Measurements from ENCODE around the gene CPNE7. TPM values are rescaled to one million over a fixed set of nuclear protein-coding genes. Genes with fewer than 3 reads are reported as not detected.

The CPNE7 gene
- total and polyA plus RNA-seq, 2 of the 13 experiments (the other 11 are each of a cell fraction or from before 2014, with no cell fraction given) = 0.59 TPM; not detected in 1

DNA sequence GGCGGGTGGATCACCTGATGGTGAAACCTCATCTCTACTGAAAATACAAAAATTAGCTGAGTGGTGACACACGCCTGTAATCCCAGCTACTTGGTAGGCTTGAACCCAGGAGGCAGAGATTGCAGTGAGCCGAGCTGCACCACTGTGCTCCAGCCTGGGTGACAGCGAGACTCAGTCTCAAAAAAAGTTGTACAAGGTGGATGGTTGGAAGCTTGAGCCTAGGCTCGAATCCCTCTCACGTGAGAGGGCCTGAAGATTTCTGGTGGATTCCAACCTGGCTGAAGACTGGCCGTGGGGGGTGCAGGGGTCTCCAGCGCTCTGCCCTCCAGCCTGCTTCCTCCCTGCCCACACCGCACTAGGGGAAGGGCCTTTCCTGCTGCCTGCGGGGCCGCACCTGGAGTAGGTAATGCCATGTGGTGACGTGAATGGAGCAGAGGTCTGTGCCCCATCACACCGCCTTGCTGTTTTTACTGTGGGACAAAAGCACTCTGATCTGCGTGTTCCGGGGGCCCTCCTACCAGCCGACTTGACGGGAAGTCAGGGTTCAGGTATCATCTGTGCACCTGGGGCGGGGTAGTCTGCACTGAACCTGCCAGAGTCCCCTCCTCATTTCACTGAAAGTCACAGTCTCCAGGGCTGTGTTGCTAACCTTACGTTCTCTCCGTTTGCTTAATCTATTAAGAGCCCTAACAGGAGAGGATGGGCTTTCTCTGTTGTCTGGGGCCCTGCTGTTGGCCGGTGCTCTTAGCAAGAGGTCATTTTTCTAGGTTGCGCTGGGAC is 10.9 kb upstream of the CPNE7 start (continued):
- TF ChIP-seq, protein P1, sequence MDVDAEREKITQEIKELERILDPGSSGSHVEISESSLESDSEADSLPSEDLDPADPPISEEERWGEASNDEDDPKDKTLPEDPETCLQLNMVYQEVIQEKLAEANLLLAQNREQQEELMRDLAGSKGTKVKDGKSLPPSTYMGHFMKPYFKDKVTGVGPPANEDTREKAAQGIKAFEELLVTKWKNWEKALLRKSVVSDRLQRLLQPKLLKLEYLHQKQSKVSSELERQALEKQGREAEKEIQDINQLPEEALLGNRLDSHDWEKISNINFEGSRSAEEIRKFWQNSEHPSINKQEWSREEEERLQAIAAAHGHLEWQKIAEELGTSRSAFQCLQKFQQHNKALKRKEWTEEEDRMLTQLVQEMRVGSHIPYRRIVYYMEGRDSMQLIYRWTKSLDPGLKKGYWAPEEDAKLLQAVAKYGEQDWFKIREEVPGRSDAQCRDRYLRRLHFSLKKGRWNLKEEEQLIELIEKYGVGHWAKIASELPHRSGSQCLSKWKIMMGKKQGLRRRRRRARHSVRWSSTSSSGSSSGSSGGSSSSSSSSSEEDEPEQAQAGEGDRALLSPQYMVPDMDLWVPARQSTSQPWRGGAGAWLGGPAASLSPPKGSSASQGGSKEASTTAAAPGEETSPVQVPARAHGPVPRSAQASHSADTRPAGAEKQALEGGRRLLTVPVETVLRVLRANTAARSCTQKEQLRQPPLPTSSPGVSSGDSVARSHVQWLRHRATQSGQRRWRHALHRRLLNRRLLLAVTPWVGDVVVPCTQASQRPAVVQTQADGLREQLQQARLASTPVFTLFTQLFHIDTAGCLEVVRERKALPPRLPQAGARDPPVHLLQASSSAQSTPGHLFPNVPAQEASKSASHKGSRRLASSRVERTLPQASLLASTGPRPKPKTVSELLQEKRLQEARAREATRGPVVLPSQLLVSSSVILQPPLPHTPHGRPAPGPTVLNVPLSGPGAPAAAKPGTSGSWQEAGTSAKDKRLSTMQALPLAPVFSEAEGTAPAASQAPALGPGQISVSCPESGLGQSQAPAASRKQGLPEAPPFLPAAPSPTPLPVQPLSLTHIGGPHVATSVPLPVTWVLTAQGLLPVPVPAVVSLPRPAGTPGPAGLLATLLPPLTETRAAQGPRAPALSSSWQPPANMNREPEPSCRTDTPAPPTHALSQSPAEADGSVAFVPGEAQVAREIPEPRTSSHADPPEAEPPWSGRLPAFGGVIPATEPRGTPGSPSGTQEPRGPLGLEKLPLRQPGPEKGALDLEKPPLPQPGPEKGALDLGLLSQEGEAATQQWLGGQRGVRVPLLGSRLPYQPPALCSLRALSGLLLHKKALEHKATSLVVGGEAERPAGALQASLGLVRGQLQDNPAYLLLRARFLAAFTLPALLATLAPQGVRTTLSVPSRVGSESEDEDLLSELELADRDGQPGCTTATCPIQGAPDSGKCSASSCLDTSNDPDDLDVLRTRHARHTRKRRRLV (CRISPR knock-in tag; IDR thresholded peaks at IDR 0.05) = 0 out of 2 replicates have a peak, but pooled peaks have one; percentile 58
- TF ChIP-seq TEAD2 (CRISPR knock-in tag; IDR thresholded peaks at IDR 0.05) (no peak), ARID4A (CRISPR knock-in tag; IDR thresholded peaks at IDR 0.05; ENCODE audit: borderline replicate concordance) (0 out of 2 replicates have a peak, but pooled peaks have one; percentile 14), AGO1 (IDR thresholded peaks at IDR 0.05; ENCODE audit: low read depth, low read length, poor library complexity, severe bottlenecking) (no peak), HNF1A (IDR thresholded peaks at IDR 0.05; ENCODE audit: low read depth) (no peak), HNF1A (CRISPR knock-in tag; IDR thresholded peaks at IDR 0.05; ENCODE audit: borderline replicate concordance) (peak; percentile 4; the same call in 1 of the 2 replicates), ASH2L (IDR thresholded peaks at IDR 0.05; ENCODE audit: insufficient read length, low read depth, low read length) (no peak)
- TF ChIP-seq, protein P2, sequence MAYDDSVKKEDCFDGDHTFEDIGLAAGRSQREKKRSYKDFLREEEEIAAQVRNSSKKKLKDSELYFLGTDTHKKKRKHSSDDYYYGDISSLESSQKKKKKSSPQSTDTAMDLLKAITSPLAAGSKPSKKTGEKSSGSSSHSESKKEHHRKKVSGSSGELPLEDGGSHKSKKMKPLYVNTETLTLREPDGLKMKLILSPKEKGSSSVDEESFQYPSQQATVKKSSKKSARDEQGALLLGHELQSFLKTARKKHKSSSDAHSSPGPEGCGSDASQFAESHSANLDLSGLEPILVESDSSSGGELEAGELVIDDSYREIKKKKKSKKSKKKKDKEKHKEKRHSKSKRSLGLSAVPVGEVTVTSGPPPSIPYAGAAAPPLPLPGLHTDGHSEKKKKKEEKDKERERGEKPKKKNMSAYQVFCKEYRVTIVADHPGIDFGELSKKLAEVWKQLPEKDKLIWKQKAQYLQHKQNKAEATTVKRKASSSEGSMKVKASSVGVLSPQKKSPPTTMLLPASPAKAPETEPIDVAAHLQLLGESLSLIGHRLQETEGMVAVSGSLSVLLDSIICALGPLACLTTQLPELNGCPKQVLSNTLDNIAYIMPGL (CRISPR knock-in tag; IDR thresholded peaks at IDR 0.05; ENCODE audit: borderline replicate concordance in 1 of 2, low read depth in 1 of 2) = 0 out of 4 replicates have a peak, but pooled peaks of 1 of the 2 experiments have one; percentile 23
- TF ChIP-seq, protein P3, sequence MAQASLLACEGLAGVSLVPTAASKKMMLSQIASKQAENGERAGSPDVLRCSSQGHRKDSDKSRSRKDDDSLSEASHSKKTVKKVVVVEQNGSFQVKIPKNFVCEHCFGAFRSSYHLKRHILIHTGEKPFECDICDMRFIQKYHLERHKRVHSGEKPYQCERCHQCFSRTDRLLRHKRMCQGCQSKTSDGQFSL (CRISPR knock-in tag; IDR thresholded peaks at IDR 0.05) = peak; percentile 95

All from HepG2 (cell line).